ENCODE results near the gene NUDCD2. TPM values are rescaled to one million over a fixed set of nuclear protein-coding genes. Genes with fewer than 3 reads are reported as not detected.

Gene NUDCD2
- total and polyA plus RNA-seq, 2 donors (not counting 1 experiment from before 2014, with no cell fraction given): 6.8 to 24.4 TPM

DNA sequence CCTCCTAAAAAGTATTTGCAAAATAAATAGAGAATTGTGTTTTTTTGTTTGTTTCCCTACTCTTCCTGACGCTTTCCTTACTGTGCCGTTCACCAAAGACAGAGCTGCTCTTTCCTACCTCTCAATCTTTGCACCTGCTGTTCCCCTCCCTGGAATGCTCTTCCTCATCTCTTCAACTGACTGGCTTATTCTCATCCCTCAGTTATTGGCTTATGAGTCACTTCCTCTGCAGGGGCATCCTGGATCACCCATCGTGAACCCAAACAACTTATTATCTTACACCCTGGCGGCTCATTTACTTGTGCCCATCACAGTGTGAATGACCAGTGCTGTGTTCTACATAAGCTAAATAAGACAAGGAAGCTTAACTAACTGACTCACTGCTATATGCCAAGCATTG, 58.6 kb downstream of the NUDCD2 start:
- H4K20me1 ChIP-seq (ENCODE audit: control insufficient read depth, insufficient read depth, low read length, poor library complexity, severe bottlenecking): no peaks in the 10 kb centered on the region
- no peak overlapping the region for H3K9ac ChIP-seq (ENCODE audit: low read length)
- H2AFZ ChIP-seq (ENCODE audit: insufficient read depth, low read depth, low read length, poor library complexity, severe bottlenecking): no peak overlapping the region
- no peaks in the 10 kb centered on the region for H3K79me2 ChIP-seq (ENCODE audit: control insufficient read depth, insufficient read depth, low read length)
- H3K4me1 Mint-ChIP-seq: no peaks in the 10 kb centered on the region
- 92% methylated on average over 4 of the region's 4 CpGs for WGBS (ENCODE audit: insufficient coverage)
- no peaks in the 10 kb centered on the region for H3K27me3 ChIP-seq (replicated peaks in 1 of 4; ENCODE audit: control extremely low read depth in 1 of 4, control insufficient read depth in 3 of 4, insufficient read depth in 4 of 4, low read length in 3 of 4)
- H3K9me3 ChIP-seq (ENCODE audit: control extremely low read depth in 1 of 3, control insufficient read depth in 2 of 3, insufficient read depth in 1 of 3, low read length in 2 of 3): no peaks in the 10 kb centered on the region
- H3K36me3 ChIP-seq (replicated peaks in 1 of 2; ENCODE audit: control extremely low read depth in 1 of 2, control insufficient read depth in 1 of 2, extremely low read depth in 1 of 2, insufficient read depth in 2 of 2, low read length in 1 of 2): no peaks in the 10 kb centered on the region
- H3K27ac Mint-ChIP-seq: no peak overlapping the region
- ChIA-PET POLR2A (no interaction called here), CTCF (no interaction called here)
- TF ChIP-seq, protein P1, sequence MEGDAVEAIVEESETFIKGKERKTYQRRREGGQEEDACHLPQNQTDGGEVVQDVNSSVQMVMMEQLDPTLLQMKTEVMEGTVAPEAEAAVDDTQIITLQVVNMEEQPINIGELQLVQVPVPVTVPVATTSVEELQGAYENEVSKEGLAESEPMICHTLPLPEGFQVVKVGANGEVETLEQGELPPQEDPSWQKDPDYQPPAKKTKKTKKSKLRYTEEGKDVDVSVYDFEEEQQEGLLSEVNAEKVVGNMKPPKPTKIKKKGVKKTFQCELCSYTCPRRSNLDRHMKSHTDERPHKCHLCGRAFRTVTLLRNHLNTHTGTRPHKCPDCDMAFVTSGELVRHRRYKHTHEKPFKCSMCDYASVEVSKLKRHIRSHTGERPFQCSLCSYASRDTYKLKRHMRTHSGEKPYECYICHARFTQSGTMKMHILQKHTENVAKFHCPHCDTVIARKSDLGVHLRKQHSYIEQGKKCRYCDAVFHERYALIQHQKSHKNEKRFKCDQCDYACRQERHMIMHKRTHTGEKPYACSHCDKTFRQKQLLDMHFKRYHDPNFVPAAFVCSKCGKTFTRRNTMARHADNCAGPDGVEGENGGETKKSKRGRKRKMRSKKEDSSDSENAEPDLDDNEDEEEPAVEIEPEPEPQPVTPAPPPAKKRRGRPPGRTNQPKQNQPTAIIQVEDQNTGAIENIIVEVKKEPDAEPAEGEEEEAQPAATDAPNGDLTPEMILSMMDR (IDR thresholded peaks at IDR 0.05): no peak
- H3K4me3 Mint-ChIP-seq: no peak overlapping the region
- no peak for ATAC-seq (ENCODE audit: low read depth)
- no peak overlapping the region for H3K27ac ChIP-seq (ENCODE audit: low read length in 2 of 2)
- H3K9me3 Mint-ChIP-seq (ENCODE audit: insufficient read depth): no peaks in the 10 kb centered on the region
- peaks cover 8% of the 10 kb centered on the region for H3K27me3 Mint-ChIP-seq
- no peak overlapping the region for H3K4me3 ChIP-seq (ENCODE audit: control extremely low read depth in 1 of 5, extremely low read depth in 1 of 5, insufficient read depth in 1 of 5, low read depth in 2 of 5, low read length in 4 of 5)
- DNase-seq: no peak
- intact Hi-C loops (cut with micrococcal nuclease): no loop called here
- no peaks in the 10 kb centered on the region for H3K4me1 ChIP-seq (ENCODE audit: control insufficient read depth in 2 of 2, insufficient read depth in 2 of 2, low read length in 2 of 2)
- H3K4me2 ChIP-seq (replicated peaks; ENCODE audit: low read depth, low read length, poor library complexity, severe bottlenecking): no peak overlapping the region

- TF ChIP-seq EZH2 (IDR thresholded peaks at IDR 0.05; ENCODE audit: borderline replicate concordance, insufficient read depth, low read depth, low read length, poor library complexity, severe bottlenecking): no peak
- TF ChIP-seq, protein P1 (IDR thresholded peaks at IDR 0.05): no peak
- intact Hi-C loops (cut with micrococcal nuclease): no loop called here
- no peaks in the 10 kb centered on the region for H3K27me3 ChIP-seq (replicated peaks in 1 of 4; ENCODE audit: control extremely low read depth in 1 of 4, control insufficient read depth in 3 of 4, insufficient read depth in 4 of 4, low read length in 3 of 4)
Observed at GRCh38 chr5:163399923-163400322, 60.0 kb downstream of the NUDCD2 start.

More at GRCh38 chr5:163399923-163400322, 60.0 kb downstream of the NUDCD2 start:
- WGBS (ENCODE audit: insufficient coverage): 0% methylated on average over 1 of the region's 4 CpGs
- Histone ChIP-seq H3K36me3 (replicated peaks in 1 of 2; ENCODE audit: control extremely low read depth in 1 of 2, control insufficient read depth in 1 of 2, extremely low read depth in 1 of 2, insufficient read depth in 2 of 2, low read length in 1 of 2) (no peaks in the 10 kb centered on the region), H3K9ac (ENCODE audit: low read length) (no peak overlapping the region), H3K4me2 (replicated peaks; ENCODE audit: low read depth, low read length, poor library complexity, severe bottlenecking) (no peak overlapping the region), H3K4me1 (ENCODE audit: control insufficient read depth in 2 of 2, insufficient read depth in 2 of 2, low read length in 2 of 2) (no peaks in the 10 kb centered on the region), H3K79me2 (ENCODE audit: control insufficient read depth, insufficient read depth, low read length) (no peaks in the 10 kb centered on the region), H3K4me3 (ENCODE audit: control extremely low read depth in 1 of 5, extremely low read depth in 1 of 5, insufficient read depth in 1 of 5, low read depth in 2 of 5, low read length in 4 of 5) (no peak overlapping the region), H2AFZ (ENCODE audit: insufficient read depth, low read depth, low read length, poor library complexity, severe bottlenecking) (no peak overlapping the region), H3K27ac (ENCODE audit: low read length in 2 of 2) (no peak overlapping the region), H3K9me3 (ENCODE audit: control extremely low read depth in 1 of 3, control insufficient read depth in 2 of 3, insufficient read depth in 1 of 3, low read length in 2 of 3) (no peaks in the 10 kb centered on the region), H4K20me1 (ENCODE audit: control insufficient read depth, insufficient read depth, low read length, poor library complexity, severe bottlenecking) (no peaks in the 10 kb centered on the region)
- H3K4me1 Mint-ChIP-seq: no peaks in the 10 kb centered on the region
- CTCF ChIA-PET: interaction anchor here (3.6 kb wide), 1 partner anchor 8 kb away, joined by 22 read pairs; no protein-coding TSS in a partner anchor
- ATAC-seq (ENCODE audit: low read depth) (no peak), DNase-seq (no peak)
- H3K9me3 Mint-ChIP-seq (ENCODE audit: insufficient read depth): no peaks in the 10 kb centered on the region
- no peak overlapping the region for H3K4me3 Mint-ChIP-seq
- peaks cover 18% of the 10 kb centered on the region for H3K27me3 Mint-ChIP-seq
- H3K27ac Mint-ChIP-seq: no peak overlapping the region
- POLR2A ChIA-PET: no interaction called here

Measured in B cell (primary cell).